ENCODE measurements around the gene SUPT20HL1.

GRCh38 chrX:24395775-24396174, 35.3 kb downstream of the SUPT20HL1 start:
- TF ChIP-seq, protein P1, sequence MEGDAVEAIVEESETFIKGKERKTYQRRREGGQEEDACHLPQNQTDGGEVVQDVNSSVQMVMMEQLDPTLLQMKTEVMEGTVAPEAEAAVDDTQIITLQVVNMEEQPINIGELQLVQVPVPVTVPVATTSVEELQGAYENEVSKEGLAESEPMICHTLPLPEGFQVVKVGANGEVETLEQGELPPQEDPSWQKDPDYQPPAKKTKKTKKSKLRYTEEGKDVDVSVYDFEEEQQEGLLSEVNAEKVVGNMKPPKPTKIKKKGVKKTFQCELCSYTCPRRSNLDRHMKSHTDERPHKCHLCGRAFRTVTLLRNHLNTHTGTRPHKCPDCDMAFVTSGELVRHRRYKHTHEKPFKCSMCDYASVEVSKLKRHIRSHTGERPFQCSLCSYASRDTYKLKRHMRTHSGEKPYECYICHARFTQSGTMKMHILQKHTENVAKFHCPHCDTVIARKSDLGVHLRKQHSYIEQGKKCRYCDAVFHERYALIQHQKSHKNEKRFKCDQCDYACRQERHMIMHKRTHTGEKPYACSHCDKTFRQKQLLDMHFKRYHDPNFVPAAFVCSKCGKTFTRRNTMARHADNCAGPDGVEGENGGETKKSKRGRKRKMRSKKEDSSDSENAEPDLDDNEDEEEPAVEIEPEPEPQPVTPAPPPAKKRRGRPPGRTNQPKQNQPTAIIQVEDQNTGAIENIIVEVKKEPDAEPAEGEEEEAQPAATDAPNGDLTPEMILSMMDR (conservative IDR thresholded peaks at IDR 0.05; ENCODE audit: low read depth in 2 of 2), result peak; percentile 62 to 80
- TF ChIP-seq POLR2AphosphoS5 (IDR thresholded peaks at IDR 0.05; ENCODE audit: low read depth), result no peak

All from GM23338 (cell line).